ENCODE results near the gene SSBP4.

DNA sequence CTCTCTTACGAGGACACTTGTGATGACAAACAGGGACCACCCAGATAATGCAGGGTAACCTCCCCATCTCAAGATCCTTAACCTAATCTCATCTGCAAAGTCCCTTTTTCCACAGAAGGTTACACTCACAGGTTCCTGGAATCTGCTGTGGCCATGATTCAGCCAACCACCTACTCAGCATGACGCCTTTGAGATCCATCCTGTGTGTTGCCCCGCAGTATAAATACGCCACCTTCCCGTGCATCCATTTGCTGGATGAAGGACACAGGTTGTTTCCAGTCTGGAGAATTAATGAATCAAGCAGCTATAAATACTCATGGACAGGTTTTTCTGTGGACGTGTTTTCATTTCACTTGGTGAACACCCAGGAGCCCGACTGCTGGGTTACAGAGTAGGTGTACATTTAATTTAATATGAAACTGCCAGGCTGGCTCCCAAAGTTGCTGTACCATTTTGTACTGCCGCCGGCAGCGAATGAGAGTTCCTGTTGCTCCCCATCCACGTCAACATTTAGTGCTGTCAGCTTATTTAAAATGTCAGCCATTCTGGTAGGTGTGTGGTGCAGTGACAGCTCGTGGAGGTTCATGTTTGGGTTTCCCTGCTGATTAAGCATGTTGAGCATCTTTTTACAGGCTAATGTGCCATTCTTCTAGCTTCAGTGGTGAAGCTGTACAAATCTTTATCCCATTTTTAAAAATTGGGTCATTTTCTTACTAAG is 62.5 kb downstream of the SSBP4 start:
- no peak for TF ChIP-seq YY1 (IDR thresholded peaks at IDR 0.05; ENCODE audit: insufficient read depth, insufficient read length)
- no peak for TF ChIP-seq ZNF274 (IDR thresholded peaks at IDR 0.05; ENCODE audit: low read depth, low read length)
- no peak for TF ChIP-seq SUZ12 (IDR thresholded peaks at IDR 0.05; ENCODE audit: extremely low read depth, insufficient read depth, insufficient read length)
